ENCODE measurements around the gene RPL39L. TPM values are rescaled to one million over a fixed set of nuclear protein-coding genes. Genes with fewer than 3 reads are reported as not detected.

The RPL39L gene
- total and polyA plus RNA-seq, 7 donors, result 8.4 to 27.7 (median 20.6) TPM

- TF ChIP-seq CTCF (IDR thresholded peaks at IDR 0.05) (no peak), POLR2AphosphoS5 (IDR thresholded peaks at IDR 0.05) (no peak), EP300 (IDR thresholded peaks at IDR 0.05) (no peak), POLR2A (IDR thresholded peaks at IDR 0.05) (no peak)
- H3K27ac ChIP-seq, result no peak overlapping the region
- no peaks in the 10 kb centered on the region for H3K27me3 ChIP-seq
- H3K4me3 ChIP-seq, result no peak overlapping the region
- 80 to 95% methylated on average over 1 of the region's 1 CpG for WGBS, 2 donors
- peaks cover 0 to 13% (median 0%) of the 10 kb centered on the region in 4 donors for H3K9me3 ChIP-seq
- intact Hi-C loops (cut with DNase I), result no loop called here
- no peaks in the 10 kb centered on the region for H3K36me3 ChIP-seq
- no peaks in the 10 kb centered on the region for H3K4me1 ChIP-seq
- DNase-seq, result no peak
These were observed 50.6 kb downstream of the RPL39L start for GRCh38 chr3:187088701-187089100.

- no peak overlapping the region for H3K27ac ChIP-seq
- intact Hi-C loops (cut with DNase I), result no loop called here
- H3K27me3 ChIP-seq, result no peaks in the 10 kb centered on the region
- DNase-seq, result no peak
- H3K36me3 ChIP-seq, result no peaks in the 10 kb centered on the region
- no peaks in the 10 kb centered on the region for H3K4me1 ChIP-seq
- 43 to 83% methylated on average over 3 of the region's 3 CpGs for WGBS, 2 donors
- TF ChIP-seq POLR2AphosphoS5 (IDR thresholded peaks at IDR 0.05) (no peak), POLR2A (IDR thresholded peaks at IDR 0.05) (no peak), CTCF (IDR thresholded peaks at IDR 0.05) (no peak), EP300 (IDR thresholded peaks at IDR 0.05) (no peak)
- H3K9me3 ChIP-seq, result peaks cover 0 to 13% (median 0%) of the 10 kb centered on the region in 4 donors
- H3K4me3 ChIP-seq, result no peak overlapping the region
These were observed 52.5 kb downstream of the RPL39L start for GRCh38 chr3:187086831-187087230.

- WGBS, 2 donors, result 93 to 96% methylated on average over 1 of the region's 1 CpG
- Histone ChIP-seq H3K27ac (no peak overlapping the region), H3K4me1 (no peaks in the 10 kb centered on the region), H3K4me3 (no peak overlapping the region), H3K27me3 (no peaks in the 10 kb centered on the region), H3K36me3 (no peaks in the 10 kb centered on the region), H3K9me3 (peaks cover 0 to 13% (median 0%) of the 10 kb centered on the region in 4 donors)
- TF ChIP-seq EP300 (IDR thresholded peaks at IDR 0.05) (no peak), CTCF (IDR thresholded peaks at IDR 0.05) (no peak), POLR2AphosphoS5 (IDR thresholded peaks at IDR 0.05) (no peak), POLR2A (IDR thresholded peaks at IDR 0.05) (no peak)
- DNase-seq, result no peak
- intact Hi-C loops (cut with DNase I), result no loop called here
These were observed 53.4 kb downstream of the RPL39L start for GRCh38 chr3:187085933-187086332.

- Histone ChIP-seq H3K27ac (peak overlapping the region in 1 of 4 donors; percentile 11), H3K4me3 (no peak overlapping the region), H3K36me3 (no peaks in the 10 kb centered on the region), H3K4me1 (no peaks in the 10 kb centered on the region), H3K9me3 (peaks cover 0 to 13% (median 0%) of the 10 kb centered on the region in 4 donors), H3K27me3 (no peaks in the 10 kb centered on the region)
- TF ChIP-seq EP300 (IDR thresholded peaks at IDR 0.05), result no peak
- TF ChIP-seq POLR2AphosphoS5 (IDR thresholded peaks at IDR 0.05), result no peak
- TF ChIP-seq CTCF (IDR thresholded peaks at IDR 0.05), result no peak
- TF ChIP-seq POLR2A (IDR thresholded peaks at IDR 0.05), result no peak
- 86 to 89% methylated on average over 5 of the region's 5 CpGs for whole genome bisulfite sequencing, 2 donors
- DNase-seq, result no peak
- intact Hi-C loops (cut with DNase I), result no loop called here
These were observed 54.2 kb downstream of the RPL39L start for GRCh38 chr3:187085021-187085666.

GRCh38 chr3:187084580-187084979 lies 54.7 kb downstream of the RPL39L start:
- intact Hi-C loops (cut with DNase I), result no loop called here
- WGBS, 2 donors, result 18 to 38% methylated on average over 2 of the region's 2 CpGs

More at GRCh38 chr3:187084580-187084979, 54.7 kb downstream of the RPL39L start:
- TF ChIP-seq POLR2A (IDR thresholded peaks at IDR 0.05) (no peak), EP300 (IDR thresholded peaks at IDR 0.05) (no peak), CTCF (IDR thresholded peaks at IDR 0.05) (no peak), POLR2AphosphoS5 (IDR thresholded peaks at IDR 0.05) (no peak)
- Histone ChIP-seq H3K4me1 (no peaks in the 10 kb centered on the region), H3K27ac (peak overlapping the region in 1 of 4 donors; percentile 11), H3K36me3 (no peaks in the 10 kb centered on the region), H3K9me3 (peaks cover 0 to 13% (median 0%) of the 10 kb centered on the region in 4 donors), H3K27me3 (no peaks in the 10 kb centered on the region), H3K4me3 (no peak overlapping the region)
- DNase-seq, result no peak
